HS-5 (cell line): ENCODE data around the gene A2ML1.
A peak's percentile ranks its signal among the peaks of the same experiment; 100 is the strongest.
"Not testable (repeated sequence)": the region's sequence is repeated elsewhere in the genome, so short reads cannot be mapped to it uniquely, and the experiment has no call there.

Experiments used
- DNase-seq: peaks from one replicate; pipeline ENCODE4 v3.0.0-alpha.2; 2012; ENCODE audit warnings: low read depth

Gene A2ML1

GRCh38 chr12:8855891-8856290, 33.5 kb downstream of the A2ML1 start:
- no peak for DNase-seq

DNA sequence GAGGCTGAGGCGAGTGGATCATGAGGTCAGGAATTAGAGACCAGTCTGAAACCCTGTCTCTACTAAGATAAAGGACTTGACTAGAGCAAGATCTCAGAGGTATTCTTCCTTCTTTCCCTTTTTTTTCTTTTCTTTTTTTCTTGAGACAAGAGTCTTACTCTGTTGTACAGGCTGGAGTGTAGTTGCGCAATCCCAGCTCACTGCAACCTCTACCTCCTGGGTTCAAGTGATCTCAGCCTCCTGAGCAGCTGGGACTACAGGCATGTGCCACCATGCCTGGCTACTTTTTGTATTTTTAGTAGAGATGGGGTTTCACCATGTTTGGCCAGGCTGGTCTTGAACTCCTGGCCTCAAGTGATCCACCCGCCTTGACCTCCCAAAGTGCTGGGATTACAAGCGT, 37.0 kb downstream of the A2ML1 start:
- not testable (repeated sequence) for DNase-seq

GRCh38 chr12:8860165-8860961, 37.9 kb downstream of the A2ML1 start:
- no peak for DNase-seq

- no peak for DNase-seq
Measured at GRCh38 chr12:8866429-8866828, 44.0 kb downstream of the A2ML1 start.

DNA sequence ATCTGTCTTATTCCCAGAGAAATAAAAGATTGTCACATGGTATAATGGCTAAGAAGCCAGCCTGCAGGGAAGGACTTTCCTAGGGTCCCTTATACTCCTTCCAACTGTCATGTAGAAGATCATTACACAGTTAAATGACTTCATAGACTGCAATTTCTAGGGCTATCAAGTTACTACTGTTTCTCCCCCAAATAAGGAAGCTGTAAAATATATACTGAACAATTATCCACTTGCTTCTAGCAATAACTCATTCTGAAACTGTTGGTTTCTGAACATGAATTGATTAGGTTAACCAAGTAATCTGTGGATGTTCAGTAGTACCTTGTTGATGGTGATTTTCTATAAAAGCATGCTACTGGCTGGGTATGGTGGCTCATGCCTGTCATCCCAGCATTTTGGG, 44.6 kb downstream of the A2ML1 start:
- DNase-seq: no peak

DNA sequence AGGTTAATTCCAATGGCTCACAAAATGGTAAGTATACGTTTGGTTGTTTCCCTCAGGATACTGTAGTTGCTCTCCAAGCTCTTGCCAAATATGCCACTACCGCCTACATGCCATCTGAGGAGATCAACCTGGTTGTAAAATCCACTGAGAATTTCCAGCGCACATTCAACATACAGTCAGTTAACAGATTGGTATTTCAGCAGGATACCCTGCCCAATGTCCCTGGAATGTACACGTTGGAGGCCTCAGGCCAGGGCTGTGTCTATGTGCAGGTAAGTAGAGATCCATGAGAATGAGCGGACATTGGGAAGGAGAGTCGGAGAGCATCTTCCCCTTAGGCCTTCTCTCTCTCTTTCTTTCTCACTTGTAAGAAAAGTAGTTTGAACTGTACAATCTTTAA, 45.4 kb downstream of the A2ML1 start:
- no peak for DNase-seq

- no peak for DNase-seq
Measured at GRCh38 chr12:8870586-8870985, 48.2 kb downstream of the A2ML1 start.

- no peak for DNase-seq
Measured at GRCh38 chr12:8871068-8871467, 48.6 kb downstream of the A2ML1 start.

DNA sequence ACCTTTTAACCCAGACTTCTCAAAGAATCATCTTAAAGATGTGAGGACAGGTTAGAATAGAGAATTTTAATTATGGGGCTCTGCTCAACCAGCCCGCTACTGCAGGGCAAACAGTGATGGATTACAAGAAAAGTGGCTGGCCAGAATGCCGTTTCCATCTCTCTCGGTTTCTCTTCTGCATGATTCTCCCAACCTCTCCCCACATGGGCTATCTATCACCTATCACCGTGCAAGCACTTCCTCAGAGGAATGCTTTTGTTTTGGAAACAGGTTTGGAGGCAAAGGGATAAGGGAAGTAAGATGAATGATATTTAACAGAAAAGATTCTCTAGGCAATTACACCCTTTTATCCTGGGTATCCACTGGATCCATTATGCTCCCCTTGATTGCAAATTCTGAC, 54.5 kb downstream of the A2ML1 start:
- no peak for DNase-seq

DNA sequence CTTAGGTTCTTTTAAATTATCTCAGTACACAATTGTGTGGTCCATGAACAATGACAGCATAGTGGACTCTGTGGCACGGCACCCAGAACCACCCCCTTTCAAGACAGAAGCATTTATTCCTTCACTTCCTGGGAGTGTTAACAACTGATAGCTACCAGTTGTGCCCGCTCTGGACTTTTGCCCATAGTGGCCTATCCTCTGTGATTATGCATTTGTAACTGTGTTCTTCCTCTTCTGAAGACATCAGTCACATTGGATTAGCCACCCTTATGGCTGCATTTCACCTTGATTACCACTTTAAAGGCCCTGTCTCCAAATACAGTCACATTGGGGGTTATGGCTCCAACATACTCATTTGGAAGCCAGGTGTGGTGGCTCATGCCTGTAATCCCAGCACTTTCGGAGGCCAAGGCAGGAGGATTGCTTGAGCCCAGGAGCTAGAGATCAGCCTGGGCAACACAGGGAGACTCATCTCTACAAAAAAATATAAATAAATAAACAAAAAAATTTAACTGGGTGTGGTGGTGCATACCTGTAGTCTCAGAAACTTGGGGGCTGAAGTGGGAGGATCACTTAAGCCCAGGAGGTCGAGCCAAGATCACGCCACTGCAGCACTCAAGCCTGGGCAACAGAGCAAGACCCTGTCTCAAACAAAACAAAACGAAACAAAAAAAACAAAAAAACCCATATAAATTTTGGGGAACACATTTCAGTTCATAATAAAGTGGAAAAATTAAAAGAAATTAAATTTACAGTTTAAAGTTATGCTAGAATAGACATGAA, 64.3 kb downstream of the A2ML1 start:
- no peak for DNase-seq

DNA sequence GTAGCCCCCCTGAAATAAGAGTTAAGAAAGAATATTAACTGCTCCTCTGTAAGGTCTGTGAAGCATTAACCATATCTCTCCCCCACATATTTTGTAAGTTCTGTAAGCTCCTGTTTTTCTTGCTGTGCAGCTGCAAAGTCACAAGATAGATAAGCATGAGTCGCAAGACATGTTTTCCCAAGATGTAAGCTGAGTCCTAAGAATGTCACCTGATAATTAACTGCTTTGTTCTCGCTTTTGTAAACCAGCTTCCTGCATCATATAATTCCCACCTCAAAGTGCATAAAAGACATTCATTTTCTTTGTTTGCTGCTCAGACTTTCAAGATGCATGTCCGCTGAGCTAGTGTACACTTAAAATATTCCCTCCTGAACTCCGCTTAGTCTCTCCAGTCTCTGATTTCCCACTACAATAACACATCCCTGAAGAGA, 64.9 kb downstream of the A2ML1 start:
- DNase-seq: peak; percentile 2

DNA sequence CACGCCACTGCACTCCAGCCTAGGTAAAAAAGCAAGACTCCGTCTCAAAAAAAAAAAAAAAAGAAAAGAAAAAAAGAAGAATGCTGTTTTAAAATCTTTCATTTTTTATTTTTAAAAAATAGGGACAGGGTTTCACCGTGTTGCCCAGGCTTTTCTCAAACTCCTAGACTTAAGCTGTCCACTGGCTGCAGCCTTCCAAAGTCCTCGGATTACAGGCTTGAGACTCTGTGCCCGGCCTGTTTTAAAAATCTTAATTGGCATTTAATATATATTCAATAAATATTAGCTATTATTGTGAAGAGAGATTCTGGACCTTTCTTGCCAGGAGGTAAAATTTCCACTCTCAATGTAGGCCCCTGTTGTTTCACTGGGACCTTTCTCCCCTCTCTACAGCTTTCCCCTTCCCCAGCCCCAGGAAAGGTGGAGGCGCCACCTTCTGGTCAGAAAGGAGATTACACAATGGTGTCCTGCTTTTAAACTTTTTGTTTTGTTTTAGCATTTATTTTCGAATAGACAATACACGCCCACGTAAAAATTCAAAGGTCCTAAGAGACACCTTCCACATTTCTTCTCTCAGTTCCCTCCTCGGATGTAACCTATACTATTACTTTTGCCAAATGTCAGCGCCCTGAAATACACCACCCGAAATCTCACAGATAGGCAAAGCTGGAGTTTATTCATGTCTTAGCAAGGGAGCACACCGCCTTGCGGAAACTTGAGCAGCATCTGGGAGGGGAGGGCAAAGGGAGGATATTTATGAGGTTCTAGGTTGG, 68.1 kb downstream of the A2ML1 start:
- DNase-seq: peak; percentile 10

- DNase-seq: no peak
Measured at GRCh38 chr12:8891976-8892375, 69.6 kb downstream of the A2ML1 start.

GRCh38 chr12:8894378-8894777, 72.0 kb downstream of the A2ML1 start:
- no peak for DNase-seq

DNA sequence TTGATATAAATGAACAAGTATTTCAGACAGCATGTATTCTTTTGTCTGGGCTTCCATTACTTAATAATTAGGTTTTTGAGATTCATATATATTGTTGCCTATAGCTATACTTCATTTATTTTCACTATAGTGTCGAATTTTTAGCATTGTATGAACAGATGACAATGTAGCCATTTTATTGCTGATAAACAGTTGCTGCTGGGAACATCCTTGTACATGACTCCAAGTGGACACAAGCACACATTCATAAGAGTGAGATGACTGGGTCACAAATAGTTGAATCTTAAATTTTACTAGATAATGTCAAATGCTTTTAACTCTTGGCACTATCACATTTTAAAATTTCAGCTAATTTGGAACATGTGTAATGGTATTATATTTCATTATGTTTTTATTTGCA, 72.6 kb downstream of the A2ML1 start:
- no peak for DNase-seq

GRCh38 chr12:8897081-8897480, 74.7 kb downstream of the A2ML1 start:
- DNase-seq: no peak

GRCh38 chr12:8899830-8900229, 77.4 kb downstream of the A2ML1 start:
- DNase-seq: no peak

DNA sequence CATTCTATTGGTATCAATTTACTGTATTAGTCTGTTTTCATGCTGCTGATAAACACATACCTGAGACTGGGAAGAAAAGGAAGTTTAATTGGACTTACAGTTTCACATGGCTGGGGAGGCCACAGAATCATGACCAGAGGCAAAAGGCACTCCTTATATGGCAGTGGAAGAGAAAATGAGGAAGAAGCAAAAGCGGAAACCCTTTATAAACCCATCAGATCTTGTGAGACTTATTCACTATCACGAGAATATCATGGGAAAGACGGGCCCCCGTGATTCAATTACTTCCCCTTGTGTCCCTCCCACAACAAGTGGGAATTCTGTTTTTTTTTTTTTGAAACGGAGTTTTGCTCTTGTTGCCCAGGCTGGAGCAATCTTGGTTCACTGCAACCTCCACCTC, 80.3 kb downstream of the A2ML1 start:
- not testable (repeated sequence) for DNase-seq

DNA sequence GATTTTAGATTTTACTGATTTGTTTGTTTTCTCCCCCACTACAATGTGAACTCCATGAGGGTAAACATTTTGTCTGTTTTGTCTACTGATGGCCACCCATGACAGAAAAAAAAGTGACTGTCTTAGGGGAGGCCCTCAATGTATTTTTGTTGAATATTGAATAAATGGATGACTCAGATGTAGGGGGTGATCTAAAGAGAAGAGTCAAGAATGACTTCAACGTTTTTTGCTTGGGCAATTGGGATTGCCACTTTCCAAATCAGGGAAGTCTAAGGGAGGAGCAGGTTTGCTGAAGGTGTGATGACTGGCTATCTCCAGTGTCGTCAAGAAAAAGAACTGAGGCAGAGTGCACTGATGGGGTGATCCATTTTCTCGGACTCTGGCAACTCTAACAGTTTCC, 81.2 kb downstream of the A2ML1 start:
- DNase-seq: no peak

DNA sequence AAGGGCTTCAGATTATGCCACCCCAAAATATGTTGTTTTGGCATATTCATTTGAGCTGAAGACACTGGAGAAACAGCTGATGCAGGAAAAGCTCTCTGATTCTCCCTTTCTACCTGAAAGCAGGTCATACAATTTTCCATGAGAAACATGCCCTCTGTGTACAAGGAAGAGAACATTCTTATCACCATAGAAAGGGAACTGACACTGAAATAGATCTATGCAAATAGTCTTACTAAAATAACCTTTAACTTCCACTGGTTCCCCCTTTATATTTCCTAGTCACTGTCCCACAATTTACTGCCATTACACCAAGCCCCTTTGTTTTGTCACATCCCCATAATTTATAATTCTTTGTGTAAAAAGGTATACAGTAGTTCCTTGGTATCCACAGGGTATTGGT, 82.2 kb downstream of the A2ML1 start:
- DNase-seq: no peak

GRCh38 chr12:8905546-8905945, 83.1 kb downstream of the A2ML1 start:
- no peak for DNase-seq

DNA sequence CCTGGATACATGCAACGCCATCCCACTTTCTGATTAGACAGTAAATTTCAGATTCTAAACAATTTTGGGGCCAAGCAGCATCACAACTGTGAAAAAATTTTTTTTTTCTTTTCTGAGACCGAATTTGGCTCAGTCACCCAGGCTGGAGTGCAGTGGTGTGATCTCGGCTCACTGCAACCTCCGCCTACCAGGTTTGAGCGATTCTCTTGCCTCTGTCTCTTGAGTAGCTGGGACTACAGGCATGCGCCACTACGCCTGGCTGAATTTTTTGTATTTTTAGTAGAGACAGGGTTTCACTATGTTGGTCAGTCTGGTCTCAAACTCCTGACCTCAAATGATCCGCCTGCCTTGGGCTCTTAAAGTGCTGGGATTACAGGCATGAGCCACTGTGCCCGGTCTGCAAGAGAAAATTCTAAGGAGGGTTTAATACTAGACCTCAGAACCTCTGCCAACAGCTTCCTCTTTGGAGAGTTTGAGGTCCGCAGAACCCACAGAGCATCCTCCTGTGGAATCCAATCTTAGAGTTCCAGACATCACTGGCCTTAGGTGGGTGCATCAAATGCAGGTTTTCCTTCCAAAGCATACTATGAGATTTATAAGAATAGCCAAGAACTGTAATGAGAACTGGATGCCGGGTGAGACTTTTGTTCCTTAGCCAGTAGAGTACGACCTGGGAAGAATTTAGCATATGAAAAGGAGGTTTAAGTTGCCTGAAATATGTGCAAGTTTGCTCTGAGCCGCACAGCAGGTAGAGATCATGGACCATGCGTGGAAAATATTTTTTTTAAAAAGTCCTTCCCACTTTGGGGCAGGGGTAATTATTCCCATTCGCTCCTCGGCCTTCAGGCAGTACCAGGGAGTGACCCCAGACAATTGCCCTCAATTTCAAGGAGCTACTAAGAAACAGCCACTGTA, 84.1 kb downstream of the A2ML1 start:
- no peak for DNase-seq
